H1 (cell line): ENCODE data around the gene CAPZB. TPM values are rescaled to one million over a fixed set of nuclear protein-coding genes. Genes with fewer than 3 reads are reported as not detected.

Source experiments
- CTCF ChIA-PET: fragments of 300-600 bp; sonication (Branson Sonifier 250); formaldehyde crosslinking; loops from one replicate; lab custom pipeline; 2021; ENCODE audit not compliant: partially characterized antibody; lab: Charles Lee
- POLR2A ChIA-PET: fragments of 300-600 bp; sonication (Branson Sonifier 250); formaldehyde crosslinking; loops from one replicate; lab custom pipeline; 2021; ENCODE audit warnings: inconsistent platforms; ENCODE audit not compliant: partially characterized antibody; lab: Charles Lee
- DNase-seq, 2 experiments: peaks; one replicate each; pipeline versions ENCODE4 v3.0.0 to v3.0.0-alpha.2; 2010 to 2022; ENCODE audit warnings: low spot score in 2 of 2, low read depth in 1 of 2, mixed read lengths in 1 of 2
- FAIRE-seq: peaks from 2 replicates; lab custom pipeline; 2011; peaks lifted over from hg19 to GRCh38; lab: Jason Lieb, UNC
- H2AFZ ChIP-seq: 2 replicates; pipeline ENCODE4 v1.8.1; 2012; ENCODE audit warnings: low read length, inconsistent platforms
- H2AK5ac ChIP-seq: 2 replicates; pipeline ENCODE4 v1.6.1; 2013; ENCODE audit warnings: low read depth, low read length
- H2BK120ac ChIP-seq: replicated peaks from 2 replicates; pipeline ENCODE3; 2013; ENCODE audit warnings: low read depth, low read length, inconsistent platforms
- H2BK12ac ChIP-seq: 2 replicates; pipeline ENCODE4 v1.6.1; 2013; ENCODE audit warnings: low read depth, low read length
- H2BK15ac ChIP-seq: 2 replicates; pipeline ENCODE4 v1.6.1; 2013; ENCODE audit warnings: low read length
- H2BK20ac ChIP-seq: 2 replicates; pipeline ENCODE4 v1.6.1; 2013; ENCODE audit warnings: low read length
- H2BK5ac ChIP-seq: 2 replicates; pipeline ENCODE4 v1.6.1; 2013; ENCODE audit warnings: low read depth, low read length
- H3K14ac ChIP-seq: 2 replicates; pipeline ENCODE4 v1.6.1; 2013; ENCODE audit warnings: inconsistent platforms; ENCODE audit not compliant: insufficient read length
- H3K18ac ChIP-seq: 2 replicates; pipeline ENCODE4 v1.6.1; 2013; ENCODE audit warnings: low read length; ENCODE audit errors: extremely low read depth
- H3K23ac ChIP-seq: 2 replicates; pipeline ENCODE4 v1.6.1; 2013; ENCODE audit warnings: inconsistent platforms; ENCODE audit not compliant: insufficient read length
- H3K23me2 ChIP-seq: 2 replicates; pipeline ENCODE4 v1.6.1; 2013; ENCODE audit warnings: low read depth, low read length
- H3K27ac ChIP-seq: 2 replicates; pipeline ENCODE4 v1.6.1; 2011; ENCODE audit warnings: low read depth, low read length, inconsistent platforms
- H3K27me3 ChIP-seq, 4 experiments: replicated peaks in 1 of 4; 1 replicate in 1 of 4; 2 replicates in 3 of 4; pipeline versions ENCODE4 v1.6.1 to v1.8.1; 2011 to 2013; ENCODE audit warnings: low read length in 3 of 4, mild to moderate bottlenecking in 3 of 4, inconsistent platforms in 2 of 4, mixed read lengths in 2 of 4, moderate library complexity in 1 of 4; ENCODE audit not compliant: control insufficient read depth in 3 of 4, insufficient read depth in 3 of 4; ENCODE audit errors: extremely low read depth in 1 of 4
- H3K36me3 ChIP-seq, 4 experiments: 2 replicates each; pipeline versions ENCODE4 v1.6.1 to v1.8.1; 2011 to 2013; ENCODE audit warnings: mild to moderate bottlenecking in 4 of 4, low read length in 3 of 4, moderate library complexity in 2 of 4, control low read depth in 1 of 4, inconsistent platforms in 1 of 4; ENCODE audit not compliant: insufficient read depth in 4 of 4, control insufficient read depth in 2 of 4
- H3K4ac ChIP-seq: replicated peaks from 2 replicates; pipeline ENCODE3; 2013; ENCODE audit warnings: low read length, low read depth, mixed read lengths, inconsistent platforms; ENCODE audit not compliant: insufficient read length
- H3K4me1 ChIP-seq, 4 experiments: replicated peaks in 1 of 4; 1 replicate in 1 of 4; 2 replicates in 3 of 4; pipeline versions ENCODE4 v1.6.1 to v1.8.1; 2011 to 2013; ENCODE audit warnings: low read length in 3 of 4, inconsistent platforms in 2 of 4, mixed read lengths in 1 of 4; ENCODE audit not compliant: insufficient read depth in 4 of 4, control insufficient read depth in 3 of 4
- H3K4me2 ChIP-seq, 2 experiments: 2 replicates each; pipeline versions ENCODE4 v1.6.1 to v1.8.1; 2011 to 2013; ENCODE audit warnings: low read depth in 2 of 2, low read length in 2 of 2, control low read depth in 1 of 2, inconsistent platforms in 1 of 2, mild to moderate bottlenecking in 1 of 2; ENCODE audit not compliant: insufficient read depth in 1 of 2
- H3K4me3 ChIP-seq, 4 experiments: fragments of 200-600, 300-600 bp in 1 of 4; sonication (generic), shearing (Covaris generic), sonication (Bioruptor Twin) in 1 of 4; 2 replicates each; pipeline versions ENCODE4 v1.5.1 to v1.8.1; 2011 to 2016; ENCODE audit warnings: low read length in 4 of 4, low read depth in 3 of 4, control low read depth in 2 of 4, inconsistent platforms in 2 of 4, mild to moderate bottlenecking in 2 of 4, mixed read lengths in 1 of 4, moderate library complexity in 1 of 4; ENCODE audit not compliant: insufficient read depth in 2 of 4; ENCODE audit errors: extremely low read depth in 1 of 4
- H3K56ac ChIP-seq: replicated peaks from 2 replicates; pipeline ENCODE3; 2013; ENCODE audit warnings: low read depth, mild to moderate bottlenecking, mixed read lengths, low read length, inconsistent platforms; ENCODE audit not compliant: insufficient read length
- H3K79me1 ChIP-seq: 2 replicates; pipeline ENCODE4 v1.6.1; 2013; ENCODE audit warnings: low read depth, low read length, control low read depth
- H3K79me2 ChIP-seq, 2 experiments: 2 replicates each; pipeline versions ENCODE4 v1.6.1 to v1.8.1; 2012 to 2013; ENCODE audit warnings: low read length in 2 of 2, mild to moderate bottlenecking in 2 of 2, inconsistent platforms in 1 of 2; ENCODE audit not compliant: insufficient read depth in 2 of 2, control insufficient read depth in 1 of 2
- H3K9ac ChIP-seq, 4 experiments: replicated peaks in 1 of 4; 1 replicate in 1 of 4; 2 replicates in 3 of 4; pipeline versions ENCODE4 v1.6.1 to v1.8.1; 2011 to 2013; ENCODE audit warnings: low read depth in 3 of 4, low read length in 3 of 4, control low read depth in 2 of 4, mild to moderate bottlenecking in 2 of 4, moderate library complexity in 2 of 4, inconsistent platforms in 1 of 4; ENCODE audit errors: extremely low read depth in 1 of 4
- H3K9me3 ChIP-seq, 2 experiments: 2 replicates each; pipeline versions ENCODE4 v1.6.1 to v1.8.1; 2012 to 2013; ENCODE audit warnings: mild to moderate bottlenecking in 2 of 2, moderate library complexity in 2 of 2, control low read depth in 1 of 2, inconsistent platforms in 1 of 2, low read depth in 1 of 2, low read length in 1 of 2, mixed read lengths in 1 of 2; ENCODE audit not compliant: insufficient read depth in 2 of 2
- H4K20me1 ChIP-seq, 2 experiments: replicated peaks in 1 of 2; 2 replicates each; pipeline versions ENCODE3 to v1.8.1; 2011 to 2013; ENCODE audit warnings: inconsistent platforms in 2 of 2, low read length in 2 of 2, mild to moderate bottlenecking in 1 of 2; ENCODE audit not compliant: insufficient read depth in 2 of 2, control insufficient read depth in 1 of 2
- H4K5ac ChIP-seq: 2 replicates; pipeline ENCODE4 v1.6.1; 2013; ENCODE audit warnings: low read length, low read depth, mixed read lengths, inconsistent platforms; ENCODE audit not compliant: insufficient read length
- H4K8ac ChIP-seq: 2 replicates; pipeline ENCODE4 v1.8.0; 2013; ENCODE audit warnings: mild to moderate bottlenecking, moderate library complexity, low read length, inconsistent platforms; ENCODE audit not compliant: insufficient read depth; ENCODE audit errors: extremely low read depth
- H4K91ac ChIP-seq: replicated peaks from 2 replicates; pipeline ENCODE3; 2013; ENCODE audit warnings: low read length, mixed read lengths, inconsistent platforms; ENCODE audit not compliant: insufficient read length
- CBX5 ChIP-seq: fragments of 300-800, 300-1000 bp; sonication (generic); IDR thresholded peaks from 2 replicates; pipeline ENCODE4 v1.7.1; 2016; ENCODE audit warnings: antibody characterized with exemption, low read length, low read depth
- CTBP2 ChIP-seq: IDR thresholded peaks from 2 replicates; pipeline ENCODE4 v1.7.0; 2011; ENCODE audit warnings: borderline replicate concordance, mild to moderate bottlenecking, moderate library complexity, mixed read lengths, low read length; ENCODE audit not compliant: insufficient read depth, insufficient read length
- MAX ChIP-seq: IDR thresholded peaks from 2 replicates; pipeline ENCODE4 v1.6.1; 2012; ENCODE audit warnings: inconsistent platforms
- NANOG ChIP-seq: IDR thresholded peaks from 2 replicates; pipeline ENCODE4 v1.6.1; 2011; ENCODE audit warnings: low read length, low read depth, mild to moderate bottlenecking, inconsistent platforms; ENCODE audit not compliant: insufficient read depth, poor library complexity, severe bottlenecking
- POLR2AphosphoS5 ChIP-seq: IDR thresholded peaks from 2 replicates; pipeline ENCODE4 v1.6.1; 2011; ENCODE audit warnings: low read depth, low read length
- RBBP5 ChIP-seq: IDR thresholded peaks from 2 replicates; pipeline ENCODE4 v1.7.1; 2012; ENCODE audit warnings: low read depth, mild to moderate bottlenecking, inconsistent platforms, low read length, moderate library complexity, borderline replicate concordance
- RFX5 ChIP-seq: IDR thresholded peaks from 2 replicates; pipeline ENCODE4 v1.6.1; 2011; ENCODE audit warnings: low read depth, low read length, improper control_type of control experiment, borderline replicate concordance
- SRF ChIP-seq: IDR thresholded peaks from 2 replicates; pipeline ENCODE4 v1.6.1; 2011; ENCODE audit warnings: mild to moderate bottlenecking, low read depth, low read length, moderate library complexity
- YY1 ChIP-seq: IDR thresholded peaks from 2 replicates; pipeline ENCODE4 v1.6.1; 2011; ENCODE audit warnings: low read depth, mild to moderate bottlenecking, low read length
- ZNF274 ChIP-seq: IDR thresholded peaks from 2 replicates; pipeline ENCODE4 v1.7.0; 2012; ENCODE audit warnings: low read length, borderline replicate concordance; ENCODE audit errors: extremely low read depth
- WGBS, 2 experiments: shearing (Covaris generic) in 1 of 2; methylation state at CpG; one replicate each; pipeline versions ENCODE4 v1.1.6 to v1.1.7; 2013 to 2015; ENCODE audit warnings: low lambda C conversion rate in 2 of 2, mixed read lengths in 2 of 2, inconsistent platforms in 1 of 2, low coverage in 1 of 2, missing lambda C conversion rate in 1 of 2; ENCODE audit not compliant: insufficient replicate concordance in 2 of 2, insufficient coverage in 1 of 2, insufficient read length in 1 of 2; ENCODE audit errors: extremely low coverage in 1 of 2, missing lambda C conversion rate in 1 of 2; 5-methylcytosine and 5-hydroxymethylcytosine counted together
- polyA plus RNA-seq, 7 experiments: library from polyadenylated mRNA; depleted of rRNA in 3 of 7; stranded (reverse) in 5 of 7; unstranded in 2 of 7; fragments of >200 nt in 5 of 7; fragments of 200-250 nt in 2 of 7; gene quantifications; 1 replicate in 5 of 7; 2 replicates in 1 of 7; 4 replicates in 1 of 7; pipeline versions ENCODE4 v1.2.1 to v1.2.3, GENCODE V29; 2011 to 2013; ENCODE audit warnings: missing spikeins in 2 of 7, mixed read lengths in 2 of 7
- total RNA-seq: library from RNA; stranded (reverse); fragmentation: NEBNext Ultra II Directional; extraction: Animal tissue kit (Norgen Biotek cat#: 25700); gene quantifications from 2 replicates; pipeline ENCODE4 v1.2.1, GENCODE V29; 2021

CAPZB gene
- total and polyA plus RNA-seq, 2 of the 8 experiments (the other 6 are each of a cell fraction or from before 2014, with no cell fraction given) = 162 to 371 TPM

DNA sequence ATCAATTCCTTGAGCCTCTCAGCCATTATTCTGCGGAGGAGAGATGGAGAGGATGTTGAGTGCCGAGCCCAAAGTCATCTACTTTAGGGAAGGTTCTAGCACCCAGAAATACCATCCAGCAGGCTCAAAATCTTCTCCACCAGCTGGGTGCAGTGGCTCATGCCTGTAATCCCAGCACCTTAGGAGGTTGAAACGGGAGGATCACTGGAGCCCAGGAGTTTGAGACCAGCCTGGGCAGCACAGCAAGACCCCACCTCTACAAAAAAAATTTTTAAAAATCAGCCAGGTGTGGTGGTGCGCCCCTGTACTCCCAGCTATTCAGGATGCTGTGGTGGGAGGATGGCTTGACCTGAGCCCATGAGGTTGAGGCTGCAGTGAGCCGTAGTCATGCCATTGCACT is 39.5 kb upstream of the CAPZB start:
- Histone ChIP-seq H3K79me2 (no peaks in the 10 kb centered on the region), H3K4me2 (no peak overlapping the region), H4K5ac (no peak overlapping the region), H3K4me1 (no peaks in the 10 kb centered on the region), H3K4ac (no peak overlapping the region), H3K9me3 (peaks cover 0 to 3% of the 10 kb centered on the region in 2 experiments; a peak in 1 of 4 replicates), H3K79me1 (no peaks in the 10 kb centered on the region), H3K18ac (no peak overlapping the region), H4K91ac (no peak overlapping the region), H2AFZ (no peak overlapping the region), H2BK15ac (no peak overlapping the region), H3K27ac (no peak overlapping the region), H3K4me3 (no peak overlapping the region), H2AK5ac (no peak overlapping the region), H3K27me3 (no peaks in the 10 kb centered on the region), H2BK12ac (no peak overlapping the region), H4K8ac (no peak overlapping the region), H3K23me2 (no peaks in the 10 kb centered on the region), H3K36me3 (no peaks in the 10 kb centered on the region), H3K56ac (no peak overlapping the region), H4K20me1 (no peaks in the 10 kb centered on the region), H3K9ac (no peak overlapping the region), H2BK20ac (no peak overlapping the region), H2BK5ac (no peak overlapping the region), H3K14ac (no peak overlapping the region), H3K23ac (no peak overlapping the region), H2BK120ac (no peak overlapping the region)
- no peak for DNase-seq
- POLR2A ChIA-PET = no interaction called here
- TF ChIP-seq CTBP2 (no peak), NANOG (no peak), YY1 (no peak), SRF (no peak), RFX5 (no peak), MAX (no peak), CBX5 (no peak), RBBP5 (no peak), ZNF274 (no peak), POLR2AphosphoS5 (no peak)
- CTCF ChIA-PET = interaction anchor here (1.4 kb wide), 1 partner anchor 55 kb away, joined by 3 read pairs; no protein-coding TSS in a partner anchor
- FAIRE-seq = no peak
- 86% methylated on average over 5 of the region's 5 CpGs; no CpG with 5 or more reads in 1 of the 2 experiments for WGBS, 2 experiments
